IPS-18c (cell line): ENCODE measurements around the gene NOXA1.

Experiments
- H3K4me3 ChIP-seq: 2 replicates; pipeline ENCODE4 v1.7.0; 2013; ENCODE audit warnings: low read depth, mild to moderate bottlenecking, low read length, moderate library complexity; ENCODE audit not compliant: insufficient read depth
- H3K9me3 ChIP-seq: one replicate; pipeline ENCODE4 v1.6.1; 2013; ENCODE audit warnings: mild to moderate bottlenecking, low read length, moderate library complexity; ENCODE audit not compliant: control insufficient read depth, insufficient read depth

Gene NOXA1

GRCh38 chr9:137432687-137433348 lies 9.6 kb downstream of the NOXA1 start:
- no peaks in the 10 kb centered on the region for H3K9me3 ChIP-seq
- no peak overlapping the region for H3K4me3 ChIP-seq

GRCh38 chr9:137433349-137433915 lies 10.2 kb downstream of the NOXA1 start:
- no peaks in the 10 kb centered on the region for H3K9me3 ChIP-seq
- no peak overlapping the region for H3K4me3 ChIP-seq

- H3K4me3 ChIP-seq, result no peak overlapping the region
- H3K9me3 ChIP-seq, result no peaks in the 10 kb centered on the region
Observed at GRCh38 chr9:137433916-137434431, 10.8 kb downstream of the NOXA1 start.

GRCh38 chr9:137434498-137435380 lies 11.5 kb downstream of the NOXA1 start:
- H3K9me3 ChIP-seq, result no peaks in the 10 kb centered on the region
- H3K4me3 ChIP-seq, result no peak overlapping the region

- H3K9me3 ChIP-seq, result no peaks in the 10 kb centered on the region
- H3K4me3 ChIP-seq, result no peak overlapping the region
Observed at GRCh38 chr9:137435381-137435891, 12.2 kb downstream of the NOXA1 start.

GRCh38 chr9:137435980-137436760 lies 13.0 kb downstream of the NOXA1 start:
- H3K9me3 ChIP-seq, result no peaks in the 10 kb centered on the region
- H3K4me3 ChIP-seq, result no peak overlapping the region

GRCh38 chr9:137436761-137437600 lies 13.8 kb downstream of the NOXA1 start:
- Histone ChIP-seq H3K9me3 (no peaks in the 10 kb centered on the region), H3K4me3 (no peak overlapping the region)

GRCh38 chr9:137437691-137438590 lies 14.7 kb downstream of the NOXA1 start:
- Histone ChIP-seq H3K4me3 (no peak overlapping the region), H3K9me3 (no peaks in the 10 kb centered on the region)

GRCh38 chr9:137438591-137439157 lies 15.5 kb downstream of the NOXA1 start:
- no peak overlapping the region for H3K4me3 ChIP-seq
- H3K9me3 ChIP-seq, result no peaks in the 10 kb centered on the region

- no peak overlapping the region for H3K4me3 ChIP-seq
- no peaks in the 10 kb centered on the region for H3K9me3 ChIP-seq
Observed at GRCh38 chr9:137439158-137439714, 16.0 kb downstream of the NOXA1 start.

- Histone ChIP-seq H3K4me3 (peak within 1 kb of the TSS; percentile 58), H3K9me3 (no peaks in the 10 kb centered on the region)
Observed at GRCh38 chr9:137441289-137441934, 18.2 kb downstream of the NOXA1 start, which contains the start of gene ENTPD8. ENTPD8 (minus strand) TSS chr9:137441357; CDS start chr9:137438285, 3,072 bp downstream.

GRCh38 chr9:137441935-137442321 lies 18.7 kb downstream of the NOXA1 start:
- Histone ChIP-seq H3K9me3 (no peaks in the 10 kb centered on the region), H3K4me3 (peak overlapping the region; percentile 39)

- Histone ChIP-seq H3K4me3 (no peak overlapping the region), H3K9me3 (no peaks in the 10 kb centered on the region)
Observed at GRCh38 chr9:137444106-137444790, 21.1 kb downstream of the NOXA1 start.

- H3K4me3 ChIP-seq, result no peak overlapping the region; the same call in 1 of the 2 replicates
- H3K9me3 ChIP-seq, result no peaks in the 10 kb centered on the region
Observed at GRCh38 chr9:137445275-137445807, 22.1 kb downstream of the NOXA1 start.
